HG03108 (cell line): ENCODE measurements around the gene SIT1.

Experiments
- ATAC-seq: cut with Tn5 transposase; IDR thresholded peaks from one replicate; pipeline ENCODE4 v1.9.1; 2021; ENCODE audit warnings: moderate library complexity; ENCODE audit not compliant: unreplicated experiment

Gene SIT1, protein sequence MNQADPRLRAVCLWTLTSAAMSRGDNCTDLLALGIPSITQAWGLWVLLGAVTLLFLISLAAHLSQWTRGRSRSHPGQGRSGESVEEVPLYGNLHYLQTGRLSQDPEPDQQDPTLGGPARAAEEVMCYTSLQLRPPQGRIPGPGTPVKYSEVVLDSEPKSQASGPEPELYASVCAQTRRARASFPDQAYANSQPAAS

DNA sequence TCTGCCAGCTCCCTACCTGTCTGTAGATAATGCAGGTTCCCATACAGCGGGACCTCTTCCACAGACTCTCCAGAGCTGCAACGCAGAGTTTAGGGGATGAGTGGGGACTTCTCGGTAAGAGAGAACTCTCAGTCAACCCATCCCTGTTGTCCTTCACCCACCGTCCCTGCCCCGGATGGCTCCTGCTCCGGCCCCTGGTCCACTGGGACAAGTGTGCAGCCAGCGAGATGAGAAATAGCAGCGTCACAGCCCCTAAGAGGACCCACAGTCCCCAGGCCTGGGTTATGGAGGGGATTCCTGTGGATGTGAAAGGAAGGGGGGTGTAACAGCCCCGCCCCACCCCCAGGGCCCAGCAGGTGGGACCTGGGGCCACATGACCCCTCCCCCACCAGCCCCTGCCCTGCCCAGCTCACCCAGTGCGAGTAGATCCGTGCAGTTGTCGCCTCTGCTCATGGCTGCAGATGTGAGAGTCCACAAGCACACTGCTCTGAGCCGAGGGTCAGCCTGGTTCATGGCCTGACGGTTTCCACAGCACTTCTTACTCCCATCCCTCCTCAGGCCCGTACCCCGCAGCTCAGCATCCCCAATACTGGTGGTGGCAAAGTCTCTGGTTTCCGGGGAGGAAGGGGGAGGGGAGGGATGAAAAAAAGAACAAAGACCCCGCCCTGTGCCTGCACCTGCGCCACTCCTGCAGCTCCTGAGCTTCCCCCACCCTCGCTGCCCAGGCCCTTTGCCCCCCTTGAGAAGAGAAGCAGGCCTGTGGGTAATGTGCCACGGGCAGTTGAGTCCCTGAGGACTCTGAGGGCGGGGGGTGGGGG, at the start of gene SIT1:
TSS of gene SIT1 (minus strand) at position 591 of the 818 bp plus-strand sequence. CDS start at position 513, 78 bp downstream.
- ATAC-seq, result no peak

- no peak for ATAC-seq
Measured at GRCh38 chr9:35700031-35700430, 49.3 kb upstream of the SIT1 start.

GRCh38 chr9:35698231-35698630, 47.5 kb upstream of the SIT1 start:
- ATAC-seq, result no peak

- no peak for ATAC-seq
Measured at GRCh38 chr9:35697486-35697885, 46.8 kb upstream of the SIT1 start.

- peak; percentile 85 for ATAC-seq
Measured at GRCh38 chr9:35696520-35697215, 45.9 kb upstream of the SIT1 start.

GRCh38 chr9:35695943-35696401, 45.2 kb upstream of the SIT1 start:
- ATAC-seq, result no peak

- no peak for ATAC-seq
Measured at GRCh38 chr9:35691757-35692301, 41.1 kb upstream of the SIT1 start.

DNA sequence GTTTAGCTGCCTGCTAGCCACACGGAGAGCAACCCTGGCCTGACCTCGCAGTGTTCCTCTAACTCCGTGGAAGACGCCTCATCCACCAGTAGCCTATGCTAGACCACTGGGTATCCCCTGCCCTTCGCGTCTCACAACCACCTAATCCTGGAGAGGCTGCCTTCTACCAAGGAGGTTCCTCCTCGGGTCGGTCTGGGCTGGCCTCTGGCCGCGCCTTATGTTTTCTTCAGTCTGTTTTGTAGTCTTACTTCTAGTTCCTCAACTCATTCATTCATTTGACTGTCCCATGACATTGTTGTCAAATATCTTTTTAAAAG, 40.6 kb upstream of the SIT1 start:
- no peak for ATAC-seq

GRCh38 chr9:35690614-35691333, 40.0 kb upstream of the SIT1 start:
- no peak for ATAC-seq

GRCh38 chr9:35690294-35690613, 39.5 kb upstream of the SIT1 start:
- no peak for ATAC-seq

GRCh38 chr9:35689542-35690293, 39.0 kb upstream of the SIT1 start, which contains the start of gene TPM2:
Gene TPM2 (minus strand): TSS chr9:35689925. CDS start chr9:35689817, 108 bp downstream.
- ATAC-seq, result no peak

- no peak for ATAC-seq
Measured at GRCh38 chr9:35688558-35689541, 38.1 kb upstream of the SIT1 start.

DNA sequence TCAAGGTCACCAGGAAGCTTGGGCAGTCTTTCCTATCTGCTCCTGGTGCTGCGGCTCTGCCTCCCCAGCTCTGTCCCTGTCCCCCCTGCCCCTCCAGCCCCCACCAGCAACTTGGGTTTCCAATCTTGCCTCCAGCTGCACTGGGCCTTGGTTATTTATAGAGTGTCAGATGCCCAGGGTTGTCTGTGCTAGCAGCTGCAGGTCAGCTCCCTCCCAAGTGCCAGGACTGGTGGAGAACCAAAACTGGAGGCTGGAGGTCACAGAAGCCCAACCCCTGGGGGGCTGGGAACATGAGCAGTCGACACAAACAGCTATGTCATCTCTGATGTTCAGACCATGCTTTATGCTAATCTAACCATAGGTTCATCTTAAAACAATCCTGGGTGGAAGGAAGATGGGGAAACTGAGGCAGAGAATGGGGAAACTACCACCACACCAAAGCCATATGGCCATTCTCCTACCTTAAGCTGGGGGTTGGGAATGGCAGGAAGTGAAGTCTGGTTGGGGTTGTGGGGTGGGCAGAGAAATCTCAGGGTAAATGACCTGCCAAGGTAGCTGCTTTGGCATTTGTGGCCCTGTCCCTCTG, 37.3 kb upstream of the SIT1 start:
- ATAC-seq, result no peak

DNA sequence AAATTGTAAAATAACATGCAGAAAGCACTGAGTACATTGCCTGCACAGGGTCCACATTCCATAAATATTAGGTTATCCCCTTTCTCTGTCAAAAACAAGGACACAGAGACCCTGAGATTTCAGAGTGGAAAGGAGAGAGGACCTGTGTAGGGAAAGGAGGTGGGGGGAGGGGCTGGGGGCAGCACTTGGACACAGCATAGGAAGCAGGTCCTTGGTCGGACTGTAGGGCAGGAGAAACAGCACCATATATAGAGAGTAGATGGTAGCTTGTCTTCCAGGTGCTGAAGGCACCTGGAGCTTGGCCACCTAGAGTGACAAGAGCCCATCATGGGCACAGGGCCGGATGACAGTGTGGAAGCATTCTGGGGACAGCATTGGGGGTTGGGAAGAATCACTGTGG, 36.6 kb upstream of the SIT1 start:
- no peak for ATAC-seq

- ATAC-seq, result no peak
Measured at GRCh38 chr9:35686222-35687203, 35.8 kb upstream of the SIT1 start.

- no peak for ATAC-seq
Measured at GRCh38 chr9:35685506-35685905, 34.8 kb upstream of the SIT1 start.

- no peak for ATAC-seq
Measured at GRCh38 chr9:35684921-35685320, 34.2 kb upstream of the SIT1 start.

- ATAC-seq, result no peak
Measured at GRCh38 chr9:35683323-35683722, 32.6 kb upstream of the SIT1 start.
